Stimulated activated CD8-positive, alpha-beta memory T cell treated with anti-CD3 and anti-CD28 coated beads, Interleukin-7, amount 100 ng/mL, for 24 hours (primary cell): ENCODE measurements around the gene SYCE3.
A peak's percentile ranks its signal among the peaks of the same experiment; 100 is the strongest.
"Not testable (repeated sequence)": the region's sequence is repeated elsewhere in the genome, so short reads cannot be mapped to it uniquely, and the experiment has no call there.

Source experiments
- DNase-seq: peaks from one replicate; pipeline ENCODE4 v3.0.0-alpha.2; 2020; ENCODE audit warnings: low read depth

SYCE3 gene, protein sequence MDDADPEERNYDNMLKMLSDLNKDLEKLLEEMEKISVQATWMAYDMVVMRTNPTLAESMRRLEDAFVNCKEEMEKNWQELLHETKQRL

DNA sequence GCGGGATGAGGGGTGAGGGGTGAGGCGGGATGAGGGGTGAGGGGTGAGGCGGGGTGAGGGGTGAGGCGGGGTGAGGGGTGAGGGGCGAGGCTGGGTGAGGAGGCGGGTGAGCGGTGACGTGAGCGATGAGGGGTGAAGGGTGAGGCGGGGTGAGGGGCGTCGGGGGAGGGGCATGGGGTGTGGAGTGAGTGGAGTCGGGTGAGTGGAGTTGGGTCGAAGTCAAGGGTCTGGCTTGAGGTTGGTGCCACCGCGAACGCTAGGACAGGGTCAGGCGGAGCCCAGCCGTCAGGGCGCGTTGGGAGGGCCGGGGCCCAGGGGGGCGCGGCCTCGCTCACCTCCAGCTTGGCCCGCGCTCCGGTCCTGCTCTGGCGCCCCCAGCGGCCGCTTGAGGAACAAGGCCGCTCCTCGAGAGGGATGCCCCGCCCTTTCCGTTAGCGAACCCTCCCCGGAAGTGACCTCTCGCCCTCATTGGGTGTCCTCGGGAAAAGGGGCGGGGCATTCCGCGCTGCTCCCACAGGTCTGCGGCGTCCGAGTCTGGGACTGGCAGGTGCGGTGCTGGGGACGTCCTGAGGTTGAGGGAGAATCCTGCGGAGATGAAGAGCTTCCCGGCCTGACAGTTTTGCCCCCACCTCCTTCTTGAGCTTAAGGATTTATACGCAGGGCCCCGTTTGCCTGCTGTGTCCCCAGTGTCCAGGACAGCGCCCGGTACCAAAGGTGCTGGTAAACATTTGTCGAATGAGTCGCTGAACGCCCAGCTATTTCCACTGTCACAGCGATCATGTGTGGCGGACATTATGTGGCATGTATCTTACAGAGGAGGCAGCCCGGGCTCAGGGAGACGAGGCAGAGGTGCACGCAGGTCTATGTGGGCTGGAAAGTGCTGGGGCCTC lies at the start of gene SYCE3:
Gene SYCE3, minus strand, starts transcription at position 397 of the 890 bp plus-strand sequence. CDS start 6,514 bp downstream, outside the sequence.
- peak; percentile 96 for DNase-seq

DNA sequence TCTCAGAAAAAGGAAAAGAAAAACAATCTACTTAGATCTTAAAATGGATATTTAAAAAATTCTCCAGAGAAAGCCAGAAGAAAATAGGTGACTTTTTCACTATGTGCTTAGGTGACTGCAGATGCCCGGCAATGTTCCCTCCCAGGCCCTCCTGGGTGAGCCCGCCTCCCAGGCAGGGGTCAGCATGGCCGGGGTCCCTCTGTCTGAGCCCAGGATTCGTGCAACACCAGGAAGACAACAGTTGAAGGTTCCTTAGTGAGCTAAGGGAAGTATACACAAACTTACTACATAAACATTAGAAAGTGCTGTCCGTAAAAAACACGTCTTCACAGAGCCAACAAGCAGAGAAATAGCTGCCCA lies 49.4 kb upstream of the SYCE3 start:
- no peak for DNase-seq

DNA sequence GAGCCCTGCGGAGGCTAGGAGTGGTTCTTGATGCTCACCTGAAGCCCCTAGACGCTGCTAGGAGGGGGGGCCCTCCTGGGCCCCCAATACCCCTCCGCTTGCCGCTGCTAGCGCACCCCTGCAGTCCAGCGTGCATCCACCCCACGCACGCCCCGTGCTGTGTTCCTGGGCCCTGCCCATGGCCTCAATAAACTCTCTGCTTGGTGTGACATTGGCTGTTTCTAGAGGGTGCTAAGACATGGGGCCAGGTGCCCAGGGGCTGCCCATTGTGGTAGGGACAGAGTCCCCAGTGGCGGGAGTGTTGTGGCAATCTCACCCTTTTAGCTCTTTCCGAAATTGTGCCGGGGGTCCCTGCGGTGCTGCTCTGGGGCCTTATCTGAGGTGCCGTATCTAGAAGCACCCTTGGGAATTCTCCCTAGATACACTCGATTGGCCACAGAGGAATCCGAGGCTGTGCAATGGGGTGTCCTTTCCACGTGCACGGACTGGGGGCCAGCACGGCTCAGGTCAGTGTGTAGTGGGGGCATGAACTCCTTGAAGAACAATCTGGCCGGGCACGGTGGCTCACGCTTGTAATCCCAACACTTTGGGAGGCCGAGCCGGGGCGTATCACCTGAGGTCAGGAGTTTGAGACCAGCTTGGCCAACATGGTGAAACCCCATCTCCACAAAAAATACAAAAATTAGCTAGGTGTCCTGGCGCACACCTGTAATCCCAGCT lies 48.8 kb upstream of the SYCE3 start:
- no peak for DNase-seq

DNA sequence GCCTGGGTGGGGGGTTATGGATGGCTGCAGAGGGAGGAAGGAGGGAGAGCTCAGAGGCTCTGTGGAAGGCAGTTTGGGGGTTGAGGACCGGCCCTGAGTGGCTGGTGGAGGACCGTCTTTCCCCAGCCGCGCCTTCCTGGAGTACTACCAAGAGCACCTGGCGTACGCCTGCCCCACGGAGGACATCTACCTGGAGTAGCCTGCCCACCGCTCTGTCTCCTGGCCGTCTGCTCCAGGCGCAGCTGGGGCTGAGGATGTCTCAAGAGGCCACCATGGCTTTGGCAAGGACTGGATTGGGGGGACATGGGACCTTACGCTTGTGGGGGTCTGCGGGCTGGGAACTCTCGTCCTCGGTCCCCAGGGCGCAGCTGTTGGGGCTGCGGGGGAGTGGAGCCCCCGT lies 47.9 kb upstream of the SYCE3 start:
- no peak for DNase-seq

DNA sequence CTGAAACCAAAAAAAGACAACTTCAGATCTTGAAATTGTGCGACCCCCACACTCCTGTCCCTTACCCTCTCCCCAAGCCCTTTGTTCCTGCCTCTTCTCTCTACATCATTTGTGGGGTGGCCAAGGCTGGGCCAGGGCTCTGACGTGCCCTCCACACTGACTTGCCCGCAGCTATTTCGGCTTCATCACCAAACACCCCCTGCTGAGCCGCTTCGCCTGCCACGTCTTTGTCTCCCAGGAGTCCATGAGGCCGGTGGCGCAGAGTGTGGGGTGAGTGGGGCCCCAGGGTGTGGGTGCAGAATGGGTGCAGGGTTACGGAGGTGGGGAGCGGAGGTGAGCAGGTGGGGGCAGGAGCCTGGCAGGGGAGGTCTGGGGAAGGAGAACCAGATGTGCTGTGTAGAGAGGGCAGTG lies 47.3 kb upstream of the SYCE3 start:
- no peak for DNase-seq

DNA sequence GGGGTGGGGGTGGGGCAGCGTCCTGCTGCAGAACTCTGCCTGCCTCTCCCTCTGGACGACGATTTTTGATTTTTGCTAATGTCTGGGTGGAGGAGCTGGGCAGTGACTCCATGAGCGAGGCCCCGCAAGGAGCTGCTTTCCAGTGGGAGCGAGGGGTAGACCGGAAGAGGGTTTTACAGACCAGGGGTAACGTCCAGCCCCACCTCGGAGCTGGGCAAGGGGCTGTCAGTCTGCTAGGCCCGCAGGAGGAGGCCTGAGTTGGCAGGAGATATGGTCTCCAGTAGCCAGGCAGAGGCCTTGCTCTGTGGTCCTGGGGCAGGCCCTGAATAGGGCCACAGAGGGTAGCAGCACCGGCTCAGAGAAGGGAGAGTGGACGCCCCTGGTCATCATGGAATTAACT lies 46.9 kb upstream of the SYCE3 start:
- DNase-seq: no peak

DNA sequence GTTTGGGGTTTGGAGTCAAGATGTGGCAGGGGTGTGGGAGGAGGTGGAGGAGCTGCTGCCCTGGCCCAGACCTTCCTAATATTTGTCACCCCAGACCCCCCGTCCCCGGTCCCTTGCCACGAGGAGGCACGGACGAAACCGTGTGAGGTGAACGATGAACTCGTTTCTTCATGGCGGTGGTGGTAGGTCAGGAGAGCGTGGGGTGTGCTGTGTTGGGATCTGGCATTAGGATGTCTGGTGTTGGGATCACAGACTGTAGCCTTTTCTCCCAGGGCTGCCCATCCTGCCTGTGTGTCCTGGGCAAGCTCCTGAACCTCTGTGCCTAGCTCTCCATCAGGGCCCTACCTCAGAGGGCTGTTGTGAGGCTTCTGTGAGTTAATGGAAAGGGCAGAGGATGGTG lies 46.3 kb upstream of the SYCE3 start:
- DNase-seq: no peak

DNA sequence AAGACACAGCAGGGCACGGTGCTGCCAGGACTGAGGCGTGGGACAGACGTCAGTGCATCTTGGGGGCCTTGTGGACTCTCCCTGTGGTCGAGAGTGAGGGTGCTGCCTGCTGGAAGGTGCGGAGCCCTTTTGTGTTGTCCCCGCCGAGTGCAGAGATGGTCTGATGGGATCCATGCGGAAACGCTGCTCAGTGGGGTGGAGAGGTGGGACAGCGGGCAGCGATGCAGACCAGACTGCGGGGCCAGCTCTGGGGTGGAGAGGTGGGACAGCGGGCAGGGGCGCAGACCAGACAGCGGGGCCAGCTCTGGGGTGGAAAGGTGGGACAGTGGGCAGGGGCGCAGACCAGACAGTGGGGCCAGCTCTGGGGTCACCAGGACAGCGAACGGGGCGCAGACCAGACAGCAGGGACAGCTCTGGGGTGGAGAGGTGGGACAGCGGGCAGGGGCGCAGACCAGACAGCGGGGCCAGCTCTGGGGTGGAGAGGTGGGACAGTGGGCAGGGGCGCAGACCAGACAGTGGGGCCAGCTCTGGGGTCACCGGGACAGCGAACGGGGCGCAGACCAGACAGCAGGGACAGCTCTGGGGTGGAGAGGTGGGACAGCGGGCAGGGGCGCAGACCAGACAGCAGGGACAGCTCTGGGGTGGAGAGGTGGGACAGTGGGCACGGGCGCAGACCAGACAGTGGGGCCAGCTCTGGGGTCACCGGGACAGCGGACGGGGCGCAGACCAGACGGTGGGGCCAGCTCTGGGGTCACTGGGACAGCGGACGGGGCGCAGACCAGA lies 45.5 kb upstream of the SYCE3 start:
- not testable (repeated sequence) for DNase-seq

DNA sequence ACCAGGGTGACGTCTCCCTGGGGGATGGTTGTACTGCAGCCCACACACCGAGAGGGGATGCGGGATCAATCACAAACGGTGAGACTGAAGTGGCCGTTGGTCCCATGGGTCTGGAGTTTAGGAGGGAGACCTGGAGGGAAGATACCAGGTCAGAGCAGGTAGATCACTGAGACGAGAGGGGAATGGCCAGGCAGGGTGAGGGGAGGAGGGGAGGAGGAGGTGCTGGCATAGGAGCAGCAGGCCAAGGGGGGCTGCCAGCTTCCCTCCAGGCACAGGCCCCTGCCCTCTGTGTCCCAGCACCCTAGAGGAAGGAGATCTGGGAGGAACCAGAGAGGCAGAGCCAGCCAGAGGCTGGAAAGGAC lies 44.9 kb upstream of the SYCE3 start:
- no peak for DNase-seq

DNA sequence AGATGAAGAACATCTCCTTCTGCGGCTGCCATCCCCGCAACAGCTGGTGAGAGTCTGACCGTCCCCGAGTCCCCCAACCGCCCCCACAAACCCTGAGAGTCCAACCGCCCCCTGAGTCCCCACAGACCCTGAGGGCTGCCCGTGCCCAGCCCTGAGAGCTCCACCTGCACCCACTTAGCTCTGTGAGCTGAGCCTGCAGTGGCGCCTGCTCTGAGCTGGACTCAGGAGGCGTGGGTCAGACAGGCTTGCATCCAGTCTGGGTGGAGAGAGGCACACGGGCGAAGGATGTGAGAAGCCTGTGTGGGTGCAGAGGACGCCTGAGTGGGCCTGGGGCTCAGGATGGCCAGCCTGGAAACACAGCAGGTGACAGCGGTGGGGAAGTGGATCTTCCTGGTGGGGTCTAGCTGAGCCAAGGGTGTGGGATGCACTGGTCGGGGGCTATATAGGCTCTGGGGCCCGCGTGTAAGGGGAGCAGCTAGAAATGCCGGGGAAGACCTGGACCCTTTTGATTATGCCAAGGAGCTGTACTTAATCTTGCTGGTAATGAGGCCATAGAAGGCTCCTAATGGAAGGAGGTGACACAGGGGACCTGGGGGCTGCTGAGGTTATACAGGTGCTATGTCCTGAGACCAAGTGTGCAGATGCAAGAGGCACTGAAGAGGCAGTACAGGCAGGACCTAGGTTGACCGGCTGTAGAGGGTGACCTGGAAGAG lies 44.4 kb upstream of the SYCE3 start:
- no peak for DNase-seq

DNA sequence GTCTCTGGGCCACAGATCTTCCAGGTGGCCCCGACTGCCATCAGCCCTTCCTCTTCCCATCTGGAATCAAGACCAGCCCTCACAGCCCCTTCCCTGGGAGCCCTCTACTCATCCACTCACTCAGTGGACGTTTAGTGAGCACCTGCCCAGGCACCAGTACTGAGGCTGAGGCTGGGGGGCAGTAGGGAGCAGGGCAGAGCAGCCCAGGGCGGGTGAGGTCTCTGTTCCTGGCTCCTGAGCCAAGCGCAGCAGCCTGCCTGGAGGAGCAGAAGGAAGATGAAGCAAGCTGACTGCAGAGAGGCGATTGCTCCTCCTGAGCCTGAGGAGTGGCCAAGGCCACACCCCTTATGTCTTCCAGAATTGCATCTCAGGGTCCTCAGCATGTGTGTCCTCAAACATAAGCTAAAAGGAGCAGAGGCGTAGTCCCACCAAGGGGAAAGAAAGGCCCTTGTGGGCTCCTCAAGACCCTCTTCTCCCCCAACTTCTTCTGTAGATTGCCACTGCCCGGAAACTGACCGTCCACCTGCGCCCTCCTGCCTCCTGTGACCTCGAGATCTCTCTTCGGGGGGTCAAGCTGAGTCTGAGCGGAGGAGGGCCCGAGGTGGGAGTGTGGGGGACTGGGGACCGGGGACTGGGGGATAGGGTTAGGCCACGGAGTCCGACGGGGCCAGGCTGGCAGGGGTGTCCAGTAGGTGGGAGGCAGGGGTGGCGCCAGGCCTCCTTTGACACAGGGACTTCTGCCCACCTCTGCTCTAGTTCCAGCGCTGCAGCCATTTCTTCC lies 43.6 kb upstream of the SYCE3 start:
- DNase-seq: no peak

DNA sequence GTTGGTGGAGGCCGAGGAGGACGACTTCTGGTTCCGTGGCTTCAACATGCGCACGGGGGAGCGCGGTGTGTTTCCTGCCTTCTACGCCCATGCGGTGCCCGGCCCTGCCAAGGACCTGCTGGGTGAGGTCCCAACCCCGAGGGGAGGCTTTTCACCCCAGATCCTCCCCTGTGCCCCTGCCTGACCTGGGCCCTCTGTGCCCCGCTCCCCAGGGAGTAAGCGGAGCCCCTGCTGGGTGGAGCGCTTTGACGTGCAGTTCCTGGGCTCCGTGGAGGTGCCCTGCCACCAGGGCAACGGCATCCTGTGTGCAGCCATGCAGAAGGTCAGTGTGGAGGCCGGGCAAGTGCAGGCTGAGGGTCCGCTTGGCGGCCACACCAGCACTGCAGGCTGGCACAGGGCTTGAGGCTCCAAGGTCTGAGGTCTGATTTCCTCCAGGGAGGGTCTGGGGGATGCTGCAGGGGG lies 42.9 kb upstream of the SYCE3 start:
- DNase-seq: no peak

DNA sequence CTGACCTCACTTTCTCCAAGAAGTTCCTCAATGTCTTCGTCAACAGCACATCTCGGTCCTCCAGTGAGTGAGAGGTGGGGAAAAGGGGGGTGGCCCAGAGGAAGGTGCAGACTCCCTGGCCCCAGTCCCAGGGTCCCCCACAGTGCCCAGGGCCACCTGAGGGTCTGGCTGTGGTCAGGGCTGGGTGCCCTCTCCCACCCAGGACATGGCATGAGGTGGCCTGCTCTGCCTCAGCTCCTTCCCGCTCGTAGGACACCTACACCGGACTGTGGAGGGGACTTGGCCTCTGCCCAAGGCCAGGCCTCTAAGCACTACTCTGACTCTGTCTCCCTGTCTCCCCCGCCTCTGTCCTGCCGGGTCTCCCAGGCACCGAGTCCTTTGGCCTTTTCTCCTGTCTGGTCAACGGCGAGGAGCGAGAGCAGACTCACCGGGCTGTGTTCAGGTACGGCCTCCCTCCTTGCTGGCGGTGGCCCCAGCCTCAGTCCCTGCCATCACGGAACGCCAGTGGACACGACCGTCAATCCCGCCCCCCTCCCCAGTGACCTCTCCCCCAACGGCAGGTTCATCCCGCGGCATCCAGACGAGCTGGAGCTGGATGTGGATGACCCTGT lies 42.4 kb upstream of the SYCE3 start:
- no peak for DNase-seq

DNA sequence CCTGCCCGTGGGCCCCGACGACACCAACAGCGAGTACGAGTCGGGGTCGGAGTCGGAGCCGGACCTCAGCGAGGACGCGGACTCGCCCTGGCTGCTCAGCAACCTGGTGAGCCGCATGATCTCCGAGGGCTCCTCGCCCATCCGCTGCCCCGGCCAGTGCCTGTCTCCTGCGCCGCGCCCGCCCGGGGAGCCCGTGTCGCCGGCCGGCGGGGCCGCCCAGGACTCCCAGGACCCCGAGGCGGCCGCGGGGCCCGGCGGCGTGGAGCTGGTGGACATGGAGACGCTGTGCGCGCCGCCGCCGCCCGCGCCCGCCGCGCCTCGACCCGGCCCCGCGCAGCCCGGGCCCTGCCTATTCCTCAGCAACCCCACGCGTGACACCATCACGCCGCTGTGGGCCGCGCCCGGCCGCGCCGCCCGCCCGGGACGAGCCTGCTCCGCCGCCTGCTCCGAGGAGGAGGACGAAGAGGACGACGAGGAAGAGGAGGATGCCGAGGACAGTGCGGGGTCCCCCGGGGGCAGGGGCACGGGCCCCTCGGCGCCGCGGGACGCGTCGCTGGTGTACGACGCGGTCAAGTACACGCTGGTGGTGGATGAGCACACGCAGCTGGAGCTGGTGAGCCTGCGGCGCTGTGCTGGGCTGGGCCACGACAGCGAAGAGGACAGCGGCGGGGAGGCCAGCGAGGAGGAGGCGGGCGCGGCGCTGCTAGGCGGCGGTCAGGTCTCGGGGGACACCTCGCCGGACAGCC lies 41.7 kb upstream of the SYCE3 start:
- no peak for DNase-seq

DNA sequence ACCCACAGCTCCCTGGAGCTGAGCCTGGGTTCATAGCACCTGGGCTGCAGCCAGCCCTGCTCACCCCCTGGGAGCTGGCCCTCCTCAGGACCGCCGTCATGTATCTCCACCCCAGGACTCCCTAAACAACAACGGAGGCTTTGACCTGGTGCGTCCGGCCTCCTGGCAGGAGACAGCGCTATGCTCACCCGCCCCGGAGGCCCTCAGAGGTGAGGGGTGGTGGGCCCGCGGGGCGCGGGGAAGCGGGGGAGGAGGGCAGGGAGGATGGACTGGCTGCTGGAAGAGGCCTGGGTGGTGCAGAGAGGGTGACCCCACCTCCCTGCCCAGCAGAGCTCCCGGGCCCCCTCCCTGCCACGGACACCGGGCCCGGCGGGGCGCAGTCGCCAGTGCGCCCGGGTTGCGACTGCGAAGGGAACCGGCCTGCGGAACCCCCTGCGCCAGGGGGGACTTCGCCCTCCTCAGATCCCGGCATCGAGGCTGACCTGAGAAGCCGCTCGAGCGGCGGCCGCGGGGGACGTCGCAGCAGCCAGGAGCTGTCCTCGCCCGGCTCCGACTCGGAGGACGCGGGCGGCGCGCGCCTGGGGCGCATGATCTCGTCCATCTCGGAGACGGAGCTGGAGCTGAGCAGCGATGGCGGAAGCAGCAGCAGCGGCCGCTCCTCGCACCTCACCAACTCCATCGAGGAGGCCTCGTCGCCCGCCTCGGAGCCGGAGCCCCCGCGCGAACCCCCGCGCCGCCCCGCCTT lies 41.0 kb upstream of the SYCE3 start:
- DNase-seq: no peak

DNA sequence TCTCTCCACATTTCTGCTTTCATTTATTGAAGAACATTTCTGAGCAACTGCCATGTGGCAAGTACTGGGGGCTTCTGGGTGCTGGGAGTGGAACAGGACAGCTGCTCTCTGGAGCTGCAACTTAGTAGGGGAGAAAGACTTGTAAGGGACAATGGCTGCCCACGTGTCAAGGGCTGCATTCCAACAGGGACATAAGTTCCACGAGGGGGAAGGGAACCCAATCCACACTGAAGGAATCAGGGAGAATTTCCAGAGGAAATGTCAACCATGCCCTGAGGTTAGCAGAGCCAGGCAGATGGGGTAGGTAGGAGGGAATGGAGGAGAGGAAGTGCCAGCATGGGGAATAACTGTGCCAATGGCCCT lies 39.6 kb upstream of the SYCE3 start:
- no peak for DNase-seq

DNA sequence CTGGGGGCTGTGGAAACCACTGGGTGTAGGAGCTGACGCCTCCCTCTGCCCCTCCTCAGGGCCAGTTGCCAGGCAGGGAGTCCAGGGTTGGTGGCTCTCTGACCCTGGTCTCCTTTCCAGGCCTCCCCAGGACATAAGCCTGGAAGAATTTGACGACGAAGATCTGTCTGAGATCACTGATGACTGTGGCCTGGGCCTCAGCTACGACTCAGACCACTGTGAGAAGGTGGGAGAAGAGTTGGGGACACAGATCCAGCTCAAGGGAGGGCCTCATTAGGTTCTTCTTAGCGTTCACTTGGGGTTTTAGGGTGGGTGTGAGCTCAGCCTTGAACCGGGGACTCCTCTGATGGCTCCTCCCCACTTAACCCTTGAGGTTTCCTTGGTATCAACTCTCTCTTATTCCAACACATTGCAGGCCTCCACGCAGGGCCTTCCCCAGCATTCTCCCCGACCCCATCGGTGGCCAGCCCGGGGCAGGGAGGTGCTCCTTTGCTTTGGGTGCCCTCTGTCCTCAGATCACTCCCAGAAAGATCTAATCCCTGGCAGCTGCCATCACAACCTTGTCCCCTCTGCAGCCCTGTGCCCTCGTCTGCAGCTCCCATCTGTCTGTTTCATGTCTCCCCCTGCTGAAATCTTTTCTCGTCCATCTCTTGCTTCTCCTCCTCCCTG lies 39.1 kb upstream of the SYCE3 start:
- DNase-seq: no peak

DNA sequence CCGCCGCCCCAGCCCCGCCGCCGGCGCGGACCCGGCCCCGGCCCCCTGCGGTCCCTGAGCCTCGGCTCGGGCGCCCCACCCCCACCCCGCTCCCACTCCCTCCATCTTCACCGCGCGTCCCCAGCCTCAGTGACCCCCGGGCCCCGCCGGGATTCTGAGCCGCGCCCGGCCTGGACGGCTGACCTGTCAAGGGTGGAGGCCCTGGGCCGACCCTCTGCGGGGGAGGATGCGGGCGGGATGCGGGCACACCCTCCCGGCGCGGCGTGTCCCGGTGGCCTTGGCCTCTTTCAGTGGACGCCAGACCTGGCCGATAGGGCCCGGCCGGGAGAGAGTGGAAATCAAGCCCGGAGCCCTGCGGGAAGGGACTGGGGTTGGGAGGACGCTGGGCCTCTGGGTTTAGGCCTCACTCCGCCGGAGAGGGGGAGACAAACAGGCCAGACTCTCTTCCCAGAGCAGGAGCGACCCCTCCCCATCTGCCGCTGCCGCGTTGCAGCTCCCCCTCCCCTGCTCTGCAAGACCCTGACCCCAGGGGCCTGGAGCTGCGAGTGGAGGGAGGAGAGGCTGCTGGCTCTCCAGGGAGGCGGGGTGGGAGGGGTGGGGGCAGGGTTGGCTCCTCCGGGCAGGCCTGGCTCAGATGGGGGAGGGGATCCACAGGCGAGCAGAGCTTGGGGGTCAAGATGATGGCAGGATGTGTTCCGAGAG lies 38.4 kb upstream of the SYCE3 start:
- DNase-seq: no peak
